Measurements from ENCODE around the gene FKBP15. TPM values are rescaled to one million over a fixed set of nuclear protein-coding genes. Genes with fewer than 3 reads are reported as not detected.

Gene FKBP15
- total and polyA plus RNA-seq, 2 of the 4 experiments (the other 2 are of a cell fraction): 20.4 to 25.5 TPM

DNA sequence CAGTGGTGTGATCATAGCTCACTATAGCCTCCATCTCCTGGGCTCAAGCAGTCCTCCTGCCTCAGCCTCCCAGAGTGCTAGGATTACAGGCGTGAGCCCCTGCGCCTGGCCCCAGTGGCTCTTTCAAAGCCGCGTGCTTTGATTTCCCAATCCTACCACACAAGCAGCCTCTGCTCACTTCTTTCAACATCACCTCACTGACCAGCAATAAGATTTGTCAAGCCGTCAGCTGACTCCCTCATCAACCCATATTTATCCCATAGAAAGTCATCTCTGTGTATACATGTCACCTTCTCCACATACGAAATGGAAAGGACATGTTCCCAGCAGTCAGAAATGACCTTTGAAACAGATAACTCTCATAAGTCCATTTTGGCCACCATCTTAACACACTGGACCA, 44.3 kb downstream of the FKBP15 start:
- DNase-seq (no peak), ATAC-seq (ENCODE audit: low read depth) (no peak)
- Histone ChIP-seq H3K14ac (replicated peaks; ENCODE audit: low read depth, low read length) (no peak overlapping the region), H4K20me1 (ENCODE audit: insufficient read depth, low read length) (no peaks in the 10 kb centered on the region; the same call in 1 of the 2 replicates), H4K8ac (ENCODE audit: low read depth in 2 of 2, low read length in 2 of 2) (no peak overlapping the region), H3K36me3 (ENCODE audit: control insufficient read depth, insufficient read depth, low read length) (peaks cover 33% of the 10 kb centered on the region), H3K4me2 (ENCODE audit: low read depth, low read length) (no peak overlapping the region), H3K23ac (ENCODE audit: low read depth, low read length) (no peak overlapping the region), H3K9me1 (ENCODE audit: insufficient read depth, low read length) (peaks cover 2% of the 10 kb centered on the region; the same call in 1 of the 2 replicates), H4K91ac (ENCODE audit: insufficient read depth, low read depth, low read length) (no peak overlapping the region), H3K9me3 (ENCODE audit: control insufficient read depth, insufficient read depth, low read length) (no peaks in the 10 kb centered on the region), H2AK5ac (ENCODE audit: low read depth, low read length) (no peak overlapping the region), H2AFZ (replicated peaks; ENCODE audit: low read length, poor library complexity) (no peak overlapping the region), H3K79me1 (ENCODE audit: low read depth in 1 of 2, low read length in 2 of 2) (peaks cover 7 to 9% of the 10 kb centered on the region in 2 experiments; a peak in 3 of 4 replicates), H3K56ac (ENCODE audit: extremely low read depth, insufficient read depth, low read length) (no peak overlapping the region), H2AK9ac (replicated peaks; ENCODE audit: low read depth, low read length, poor library complexity) (no peak overlapping the region), H2BK120ac (ENCODE audit: low read depth, low read length) (no peak overlapping the region), H3K4me3 (ENCODE audit: insufficient read depth, low read depth, low read length) (no peak overlapping the region), H3K9ac (ENCODE audit: low read depth, low read length) (no peak overlapping the region), H2BK20ac (ENCODE audit: low read depth, low read length) (no peak overlapping the region), H3K27ac (ENCODE audit: insufficient read depth, low read length) (no peak overlapping the region), H2BK5ac (ENCODE audit: low read depth, low read length, poor library complexity, severe bottlenecking) (no peak overlapping the region), H4K5ac (ENCODE audit: low read depth, low read length) (no peak overlapping the region), H3K4me1 (ENCODE audit: control insufficient read depth, insufficient read depth, low read length) (peaks cover 3% of the 10 kb centered on the region), H3K27me3 (ENCODE audit: control insufficient read depth, insufficient read depth, low read length) (no peaks in the 10 kb centered on the region), H3K4ac (ENCODE audit: low read depth, low read length) (no peak overlapping the region), H2BK15ac (ENCODE audit: low read depth, low read length) (no peak overlapping the region), H3K18ac (ENCODE audit: low read depth, low read length) (no peak overlapping the region)
- in situ Hi-C loops (cut with MboI; ENCODE audit: low sequenced_read_pairs) (no loop called here), dilution Hi-C loops (cut with HindIII; ENCODE audit: low sequenced_read_pairs, unreplicated experiment) (no loop called here), intact Hi-C loops (cut with micrococcal nuclease) (no loop called here)
- BruUV-seq (replicated peaks): no TSS peak
- ChIA-PET POLR2A (ENCODE audit: unreplicated experiment) (no interaction called here), CTCF (no interaction called here)
- TF ChIP-seq CTCF (conservative IDR thresholded peaks at IDR 0.05; ENCODE audit: low read depth, low read length) (no peak), RAD21 (IDR thresholded peaks at IDR 0.05; ENCODE audit: low read length) (no peak), NFE2L2 (IDR thresholded peaks at IDR 0.05; ENCODE audit: low read depth, low read length) (no peak), ELK1 (IDR thresholded peaks at IDR 0.05; ENCODE audit: borderline replicate concordance, low read depth, low read length) (no peak), RCOR1 (IDR thresholded peaks at IDR 0.05; ENCODE audit: insufficient replicate concordance, low read length) (no peak), CHD1 (IDR thresholded peaks at IDR 0.05; ENCODE audit: low read depth, low read length) (no peak), MXI1 (IDR thresholded peaks at IDR 0.05; ENCODE audit: borderline replicate concordance, low read depth, low read length) (no peak), SMC3 (IDR thresholded peaks at IDR 0.05; ENCODE audit: low read depth, low read length) (no peak), MAZ (IDR thresholded peaks at IDR 0.05; ENCODE audit: borderline replicate concordance, low read depth, low read length) (no peak), POLR2A (IDR thresholded peaks at IDR 0.05; ENCODE audit: low read depth, low read length) (no peak), CEBPB (IDR thresholded peaks at IDR 0.05; ENCODE audit: low read depth, low read length) (no peak), MAFK (IDR thresholded peaks at IDR 0.05; ENCODE audit: low read depth, low read length) (no peak), BHLHE40 (IDR thresholded peaks at IDR 0.05; ENCODE audit: low read depth, low read length) (no peak), RFX5 (IDR thresholded peaks at IDR 0.05; ENCODE audit: low read depth, low read length) (no peak), FOS (IDR thresholded peaks at IDR 0.05; ENCODE audit: low read depth, low read length) (no peak)
- TF ChIP-seq, protein P1, sequence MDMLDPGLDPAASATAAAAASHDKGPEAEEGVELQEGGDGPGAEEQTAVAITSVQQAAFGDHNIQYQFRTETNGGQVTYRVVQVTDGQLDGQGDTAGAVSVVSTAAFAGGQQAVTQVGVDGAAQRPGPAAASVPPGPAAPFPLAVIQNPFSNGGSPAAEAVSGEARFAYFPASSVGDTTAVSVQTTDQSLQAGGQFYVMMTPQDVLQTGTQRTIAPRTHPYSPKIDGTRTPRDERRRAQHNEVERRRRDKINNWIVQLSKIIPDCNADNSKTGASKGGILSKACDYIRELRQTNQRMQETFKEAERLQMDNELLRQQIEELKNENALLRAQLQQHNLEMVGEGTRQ (IDR thresholded peaks at IDR 0.05; ENCODE audit: low read depth, low read length): no peak
- WGBS, 2 experiments (ENCODE audit: extremely low coverage in 2 of 2, insufficient read length in 1 of 2): 94% methylated on average over 3 of the region's 6 CpGs; no CpG with 5 or more reads in 1 of the 2 experiments

Measured in IMR-90 (cell line).